ENCODE results near the gene OVOL1. TPM values are rescaled to one million over a fixed set of nuclear protein-coding genes. Genes with fewer than 3 reads are reported as not detected.
"Not testable (repeated sequence)": the region's sequence is repeated elsewhere in the genome, so short reads cannot be mapped to it uniquely, and the experiment has no call there.

The OVOL1 gene
- total and polyA plus RNA-seq, 10 donors: 0.03 to 0.47 (median 0.10) TPM; not detected in 6

GRCh38 chr11:65822776-65823528 is 36.1 kb downstream of the OVOL1 start:
- peaks cover 0 to 12% (median 5%) of the 10 kb centered on the region in 6 donors for H3K4me1 ChIP-seq
- no peak overlapping the region for H3K27ac ChIP-seq
- DNase-seq: no peak
- 74 to 88% (median 83%) methylated on average over 15 of the region's 15 CpGs for WGBS, 5 donors
- no peaks in the 10 kb centered on the region for H3K36me3 ChIP-seq
- H3K27me3 ChIP-seq (replicated peaks in 1 of 7): no peaks in the 10 kb centered on the region
- no peaks in the 10 kb centered on the region for H3K9me3 ChIP-seq
- intact Hi-C loops (cut with DNase I; ENCODE audit: low total_unique reads): no loop called here
- TF ChIP-seq POLR2A (IDR thresholded peaks at IDR 0.05) (no peak), CTCF (IDR thresholded peaks at IDR 0.05 in 8 of 11, conservative IDR thresholded peaks at IDR 0.05 in 3 of 11) (no peak), POLR2AphosphoS5 (IDR thresholded peaks at IDR 0.05) (no peak)
- H3K4me3 ChIP-seq: no peak overlapping the region

- Histone ChIP-seq H3K36me3 (no peaks in the 10 kb centered on the region), H3K27me3 (replicated peaks in 1 of 7) (no peaks in the 10 kb centered on the region), H3K9me3 (no peaks in the 10 kb centered on the region), H3K4me3 (no peak overlapping the region), H3K27ac (no peak overlapping the region), H3K4me1 (no peaks in the 10 kb centered on the region)
- 81 to 93% (median 89%) methylated on average over 8 of the region's 8 CpGs for WGBS, 5 donors
- intact Hi-C loops (cut with DNase I; ENCODE audit: low total_unique reads): no loop called here
- TF ChIP-seq POLR2A (IDR thresholded peaks at IDR 0.05) (no peak), POLR2AphosphoS5 (IDR thresholded peaks at IDR 0.05) (no peak), CTCF (IDR thresholded peaks at IDR 0.05 in 8 of 11, conservative IDR thresholded peaks at IDR 0.05 in 3 of 11) (no peak)
- no peak for DNase-seq
Measured at GRCh38 chr11:65826984-65827735, 40.3 kb downstream of the OVOL1 start.

GRCh38 chr11:65829459-65829858 is 42.6 kb downstream of the OVOL1 start:
- H3K27me3 ChIP-seq (replicated peaks in 1 of 7): peaks cover 0 to 8% (median 0%) of the 10 kb centered on the region in 7 donors
- intact Hi-C loops (cut with DNase I; ENCODE audit: low total_unique reads): no loop called here
- TF ChIP-seq POLR2A (IDR thresholded peaks at IDR 0.05) (no peak), CTCF (IDR thresholded peaks at IDR 0.05 in 8 of 11, conservative IDR thresholded peaks at IDR 0.05 in 3 of 11) (no peak), POLR2AphosphoS5 (IDR thresholded peaks at IDR 0.05) (no peak)
- 76 to 82% (median 78%) methylated on average over 4 of the region's 4 CpGs for WGBS, 5 donors
- H3K9me3 ChIP-seq: no peaks in the 10 kb centered on the region
- H3K4me3 ChIP-seq: no peak overlapping the region
- H3K27ac ChIP-seq: no peak overlapping the region
- H3K4me1 ChIP-seq: peaks cover 4 to 17% (median 13%) of the 10 kb centered on the region in 6 donors
- no peaks in the 10 kb centered on the region for H3K36me3 ChIP-seq
- no peak for DNase-seq

- H3K27me3 ChIP-seq (replicated peaks in 1 of 7); H3K4me3 ChIP-seq; H3K36me3 ChIP-seq; intact Hi-C loops (cut with DNase I; ENCODE audit: low total_unique reads); H3K9me3 ChIP-seq; DNase-seq; H3K27ac ChIP-seq: not testable (repeated sequence)
- peaks cover 4 to 24% (median 16%) of the 10 kb centered on the region in 6 donors for H3K4me1 ChIP-seq
Measured at GRCh38 chr11:65832231-65832630, 45.4 kb downstream of the OVOL1 start.
